K562 (cell line): ENCODE results near the gene HSFX3. TPM values are rescaled to one million over a fixed set of nuclear protein-coding genes. Genes with fewer than 3 reads are reported as not detected.

ENCODE experiments used
- ATAC-seq: fragments of 200-7000 bp; cut with Tn5 transposase; 3 replicates; pipeline ENCODE4 v1.9.1; 2020; ENCODE audit warnings: moderate library complexity
- BruUV-seq: library from RNA; stranded (reverse); fragments of 400-500 nt; replicated peaks from 2 replicates; lab custom pipeline; 2021; lab: Mats Ljungman, UMichigan
- CTCF ChIA-PET: fragments of 300-600 bp; formaldehyde crosslinking; extraction: SDS; loops from one replicate; lab custom pipeline; 2021; ENCODE audit warnings: low intra/inter-chr PET ratio; lab: Yijun Ruan, JAX
- POLR2A ChIA-PET: fragments of 300-600, 350-650 bp; sonication (Branson Sonifier 250); formaldehyde crosslinking; extraction: SDS; loops from one replicate; lab custom pipeline; 2021; ENCODE audit warnings: antibody characterized with exemption, inconsistent platforms; lab: Yijun Ruan, JAX
- DNase-seq, 4 experiments: peaks; one replicate each; pipeline versions ENCODE4 v3.0.0 to v3.0.0-alpha.2; 2011 to 2018; ENCODE audit warnings: low spot score in 3 of 4, mixed read lengths in 3 of 4; ENCODE audit errors: extremely low read depth in 1 of 4
- FAIRE-seq: peaks from 2 replicates; lab custom pipeline; 2011; peaks lifted over from hg19 to GRCh38; lab: Jason Lieb, UNC
- H2AFZ ChIP-seq: 2 replicates; pipeline ENCODE4 v1.6.0; 2011; ENCODE audit warnings: low read depth, low read length, control low read depth, inconsistent platforms
- H3K27ac ChIP-seq: fragments of 200-600 bp; 3 replicates; pipeline ENCODE4 v1.8.0; 2011; ENCODE audit warnings: low read depth, mild to moderate bottlenecking, control low read depth, inconsistent platforms, low read length, moderate library complexity, mixed read lengths; ENCODE audit errors: extremely low read depth
- H3K27me3 ChIP-seq, 2 experiments: fragments of 300-600 bp in 1 of 2; 2 replicates in 1 of 2; 3 replicates in 1 of 2; pipeline versions ENCODE4 v1.6.0 to v1.8.0; 2011; ENCODE audit warnings: inconsistent platforms in 2 of 2, low read length in 2 of 2, mild to moderate bottlenecking in 1 of 2, mixed read lengths in 1 of 2, moderate library complexity in 1 of 2; ENCODE audit not compliant: control insufficient read depth in 2 of 2, insufficient read depth in 2 of 2
- H3K36me3 ChIP-seq: fragments of 300-600 bp; 3 replicates; pipeline ENCODE4 v1.8.0; 2011; ENCODE audit warnings: mild to moderate bottlenecking, low read length, inconsistent platforms; ENCODE audit not compliant: control insufficient read depth, insufficient read depth
- H3K4me1 ChIP-seq, 2 experiments: fragments of 200-600 bp in 1 of 2; replicated peaks in 1 of 2; 2 replicates in 1 of 2; 3 replicates in 1 of 2; pipeline versions ENCODE4 v1.5.1 to v1.8.0; 2011; ENCODE audit warnings: inconsistent platforms in 2 of 2, low read length in 2 of 2, mild to moderate bottlenecking in 1 of 2, mixed read lengths in 1 of 2, moderate library complexity in 1 of 2; ENCODE audit not compliant: control insufficient read depth in 2 of 2, insufficient read depth in 2 of 2
- H3K4me2 ChIP-seq: 2 replicates; pipeline ENCODE4 v1.6.1; 2011; ENCODE audit warnings: low read length, control low read depth, inconsistent platforms, mixed read lengths; ENCODE audit not compliant: insufficient read depth
- H3K4me3 ChIP-seq: fragments of 200-600 bp; sonication (generic), shearing (Covaris generic); 2 replicates; pipeline ENCODE4 v1.5.1; 2016; ENCODE audit warnings: control low read depth, inconsistent platforms
- H3K79me2 ChIP-seq: fragments of 200-600 bp; 3 replicates; pipeline ENCODE4 v1.8.0; 2011; ENCODE audit warnings: low read length, inconsistent platforms; ENCODE audit not compliant: control insufficient read depth, insufficient read depth
- H3K9ac ChIP-seq, 2 experiments: 2 replicates each; pipeline versions ENCODE4 v1.6.0 to v1.6.1; 2011; ENCODE audit warnings: low read depth in 2 of 2, low read length in 2 of 2, control low read depth in 1 of 2, inconsistent platforms in 1 of 2, mild to moderate bottlenecking in 1 of 2, mixed read lengths in 1 of 2; ENCODE audit not compliant: insufficient read depth in 1 of 2
- H3K9me1 ChIP-seq: one replicate; pipeline ENCODE4 v1.6.0; 2011; ENCODE audit warnings: inconsistent platforms, mild to moderate bottlenecking, low read length, moderate library complexity; ENCODE audit not compliant: control insufficient read depth, insufficient read depth
- H3K9me3 ChIP-seq: replicated peaks from 2 replicates; pipeline ENCODE4 v1.5.1; 2011; ENCODE audit warnings: low read depth, low read length, inconsistent platforms; ENCODE audit not compliant: control insufficient read depth, insufficient read depth
- H4K20me1 ChIP-seq: replicated peaks from 2 replicates; pipeline ENCODE4 v1.6.1; 2011; ENCODE audit warnings: low read length, inconsistent platforms, mixed read lengths; ENCODE audit not compliant: control insufficient read depth, insufficient read depth
- COPS2 ChIP-seq: fragments of 450-650 bp; conservative IDR thresholded peaks from 2 replicates; pipeline ENCODE4 v1.6.1; 2016; ENCODE audit warnings: mild to moderate bottlenecking, moderate library complexity
- ELF2 ChIP-seq: fragments of 250-450 bp; sonication (Bioruptor Pico); IDR thresholded peaks from 2 replicates; pipeline ENCODE4 v1.5.0; 2021; ENCODE audit warnings: mild to moderate bottlenecking
- ETS2 ChIP-seq: IDR thresholded peaks from 2 replicates; pipeline ENCODE4 v1.6.1; 2016; ENCODE audit warnings: borderline replicate concordance, missing genetic modification characterization, mild to moderate bottlenecking, moderate library complexity, missing compliant biosample characterization; ENCODE audit not compliant: poor library complexity, severe bottlenecking
- NEUROD1 ChIP-seq: fragments of 150-350 bp; IDR thresholded peaks from 2 replicates; pipeline ENCODE4 v1.6.1; 2014; ENCODE audit warnings: borderline replicate concordance, low read length, low read depth; ENCODE audit not compliant: partially characterized antibody
- RBM39 ChIP-seq: fragments of 200-400 bp; formaldehyde crosslinking; optimal IDR thresholded peaks from 2 replicates; pipeline ENCODE3; 2018; ENCODE audit warnings: low read depth, low read length
- SMAD1 ChIP-seq: fragments of 150-350 bp; IDR thresholded peaks from 2 replicates; pipeline ENCODE4 v1.6.1; 2014; ENCODE audit warnings: low read length, low read depth; ENCODE audit not compliant: partially characterized antibody
- ZNF143 ChIP-seq: sonication (generic); formaldehyde crosslinking; IDR thresholded peaks from 2 replicates; pipeline ENCODE4 v1.9.0; 2022; ENCODE audit warnings: mild to moderate bottlenecking, missing genetic modification reagents
- ZNF232 ChIP-seq: sonication (generic); formaldehyde crosslinking; IDR thresholded peaks from 2 replicates; pipeline ENCODE4 v1.8.0; 2022; ENCODE audit warnings: mild to moderate bottlenecking, missing genetic modification reagents
- ZNF274 ChIP-seq: IDR thresholded peaks from 2 replicates; pipeline ENCODE4 v1.6.1; 2011; ENCODE audit warnings: low read depth, mild to moderate bottlenecking, low read length, moderate library complexity, borderline replicate concordance
- ZNF436 ChIP-seq: fragments of 250-450, 450-650 bp; sonication (Bioruptor Pico); formaldehyde crosslinking; IDR thresholded peaks from 2 replicates; pipeline ENCODE4 v1.7.0; 2020; ENCODE audit warnings: mild to moderate bottlenecking
- WGBS: fragments of 100-300 bp; shearing (Covaris generic); methylation state at CpG from one replicate; pipeline ENCODE4 v1.1.6; 2016; ENCODE audit warnings: low coverage, mixed read lengths; ENCODE audit not compliant: insufficient coverage; ENCODE audit errors: missing lambda C conversion rate; 5-methylcytosine and 5-hydroxymethylcytosine counted together
- in situ Hi-C: fragments of 300-500 bp; cut with MboI; formaldehyde crosslinking; loops from 4 replicates; pipeline ENCODE4 v1.15.0; 2018; ENCODE audit warnings: inconsistent platforms, mixed read lengths
- intact Hi-C: fragments of 100-400 bp; cut with micrococcal nuclease; formaldehyde crosslinking; loops from 2 replicates; pipeline ENCODE4 v1.14.2; 2022
- polyA plus RNA-seq, 8 experiments: library from polyadenylated mRNA; depleted of rRNA in 4 of 8; stranded (reverse) in 5 of 8; unstranded in 3 of 8; fragments of >200 nt; fragmentation: Nextera tagmentation in 2 of 8; fragmentation: Illumina TruSeq in 1 of 8; extraction: Ambion mirVana in 2 of 8; extraction: Trizol in 1 of 8; gene quantifications; 2 replicates each; pipeline versions ENCODE4 v1.2.1 to v1.2.3, GENCODE V29; 2011 to 2014; ENCODE audit warnings: inconsistent platforms in 1 of 8, missing spikeins in 1 of 8
- total RNA-seq, 7 experiments: library from RNA; depleted of rRNA in 6 of 7; stranded (reverse); fragments of >200 nt in 6 of 7; fragmentation: Illumina TruSeq in 2 of 7; extraction: Trizol in 2 of 7; gene quantifications; 2 replicates each; pipeline versions ENCODE4 v1.2.1 to v1.2.3, GENCODE V29; 2011 to 2021; ENCODE audit warnings: low replicate concordance in 1 of 7

HSFX3 gene
- total and polyA plus RNA-seq, 9 of the 15 experiments (the other 6 are each of a cell fraction or from before 2014, with no cell fraction given): 0.08 to 0.10 TPM; not detected in 7

DNA sequence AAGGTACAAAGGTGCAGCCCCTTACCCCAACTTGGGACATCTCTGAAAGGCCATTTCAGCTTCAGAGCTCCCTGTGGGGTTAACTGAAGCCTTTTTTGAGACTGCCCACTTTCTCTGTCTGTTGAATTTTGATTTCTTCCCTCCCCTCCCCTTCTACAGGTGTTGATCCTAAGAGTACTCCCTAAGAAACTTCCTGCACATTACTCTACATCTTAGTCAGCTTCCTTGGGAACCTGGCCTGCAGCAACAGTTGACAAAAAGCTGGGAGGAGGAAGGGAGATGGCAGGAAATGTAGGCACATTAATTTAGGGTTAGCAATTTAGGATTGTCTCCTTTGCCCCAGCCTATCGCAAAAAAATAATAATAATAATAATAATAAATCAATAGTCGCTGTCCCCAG is 43.4 kb downstream of the HSFX3 start:
- H3K4me3 ChIP-seq: no peak overlapping the region
- peaks cover 4% of the 10 kb centered on the region for H3K9me1 ChIP-seq
- intact Hi-C loops: loop anchor here (5.0 kb wide), 1 partner anchor 36 kb away; the partner anchor contains the start of gene EOLA1
- ChIA-PET POLR2A (interaction anchor here (1.8 kb wide), 1 partner anchor 35 kb away, joined by 4 read pairs; the partner anchor contains the start of gene EOLA1), CTCF (interaction anchor here (0.6 kb wide), 1 partner anchor 509 kb away, joined by 3 read pairs; no protein-coding TSS in a partner anchor)
- H3K4me2 ChIP-seq: no peak overlapping the region
- no peak for ATAC-seq
- no peak for TF ChIP-seq ETS2 (tag)
- TF ChIP-seq ZNF436 (CRISPR knock-in tag): no peak
- TF ChIP-seq ZNF143: no peak
- no peak for TF ChIP-seq ELF2 (CRISPR knock-in tag)
- TF ChIP-seq COPS2: no peak
- TF ChIP-seq ZNF274: no peak
- no peak for TF ChIP-seq SMAD1
- TF ChIP-seq NEUROD1: no peak
- TF ChIP-seq RBM39: no peak
- no peak for TF ChIP-seq ZNF232
- TF ChIP-seq, all 486 proteins: peak for 0
- no TSS peak for BruUV-seq
- Histone ChIP-seq H3K9ac (no peak overlapping the region), H3K4me1 (peaks cover 14% of the 10 kb centered on the region in 2 experiments; a peak in 3 of 5 replicates), H3K9me3 (no peaks in the 10 kb centered on the region), H3K36me3 (no peaks in the 10 kb centered on the region), H3K27me3 (peaks cover 0 to 7% of the 10 kb centered on the region in 2 experiments; a peak in 3 of 5 replicates), H4K20me1 (no peaks in the 10 kb centered on the region; the same call in 1 of the 2 replicates), H3K79me2 (no peaks in the 10 kb centered on the region), H3K27ac (no peak overlapping the region), H2AFZ (no peak overlapping the region)
- in situ Hi-C loops: loop anchor here (25.0 kb wide), 1 partner anchor 131 kb away; the partner anchor contains the start of gene TMEM185A
- FAIRE-seq: no peak
- 54% methylated on average over 2 of the region's 2 CpGs for WGBS
- DNase-seq: no peak
